HG02798 (cell line): ENCODE results near the gene SNTB2.

Experiments
- ATAC-seq: cut with Tn5 transposase; IDR thresholded peaks from one replicate; pipeline ENCODE4 v1.9.1; 2021; ENCODE audit warnings: mild to moderate bottlenecking; ENCODE audit not compliant: unreplicated experiment, poor library complexity

The SNTB2 gene

DNA sequence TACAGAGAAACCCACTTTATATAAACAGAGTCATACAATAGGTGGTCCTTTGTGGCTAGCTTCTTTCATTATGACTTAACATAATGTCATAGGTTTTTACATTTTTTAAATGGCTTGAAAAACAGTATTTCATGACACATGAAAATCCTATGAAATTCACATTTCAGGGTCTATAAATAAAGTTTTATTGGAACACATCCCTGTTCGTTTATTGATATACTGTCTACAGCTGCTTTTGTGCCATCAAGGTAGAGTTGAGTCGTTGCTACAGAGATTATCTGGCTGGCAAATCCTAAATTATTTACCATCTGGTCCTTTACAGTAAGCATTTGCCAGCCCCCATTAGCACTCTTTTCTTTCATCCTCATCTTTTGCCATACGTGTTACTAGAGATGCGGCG is 126.5 kb downstream of the SNTB2 start:
- no peak for ATAC-seq

DNA sequence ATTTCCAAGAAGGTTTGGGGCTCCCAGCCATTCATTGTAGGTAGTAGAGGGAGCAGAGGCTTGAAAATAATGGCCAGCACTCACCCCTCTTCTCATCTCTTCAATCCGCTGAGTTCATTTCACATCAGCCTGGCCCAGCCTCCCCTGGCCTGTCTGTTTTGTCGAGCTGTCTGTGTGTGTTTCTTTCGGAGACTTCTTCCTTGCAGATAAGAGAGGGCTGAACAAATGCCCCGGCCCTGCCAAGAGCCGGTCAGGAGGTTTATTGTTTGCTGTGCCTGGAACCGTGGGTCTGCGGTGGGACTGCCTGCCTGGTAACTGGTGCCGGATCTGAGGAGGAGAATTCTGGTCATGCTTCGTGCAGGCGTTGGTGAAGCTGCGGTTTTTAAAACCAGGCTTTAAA is 127.6 kb downstream of the SNTB2 start:
- no peak for ATAC-seq

DNA sequence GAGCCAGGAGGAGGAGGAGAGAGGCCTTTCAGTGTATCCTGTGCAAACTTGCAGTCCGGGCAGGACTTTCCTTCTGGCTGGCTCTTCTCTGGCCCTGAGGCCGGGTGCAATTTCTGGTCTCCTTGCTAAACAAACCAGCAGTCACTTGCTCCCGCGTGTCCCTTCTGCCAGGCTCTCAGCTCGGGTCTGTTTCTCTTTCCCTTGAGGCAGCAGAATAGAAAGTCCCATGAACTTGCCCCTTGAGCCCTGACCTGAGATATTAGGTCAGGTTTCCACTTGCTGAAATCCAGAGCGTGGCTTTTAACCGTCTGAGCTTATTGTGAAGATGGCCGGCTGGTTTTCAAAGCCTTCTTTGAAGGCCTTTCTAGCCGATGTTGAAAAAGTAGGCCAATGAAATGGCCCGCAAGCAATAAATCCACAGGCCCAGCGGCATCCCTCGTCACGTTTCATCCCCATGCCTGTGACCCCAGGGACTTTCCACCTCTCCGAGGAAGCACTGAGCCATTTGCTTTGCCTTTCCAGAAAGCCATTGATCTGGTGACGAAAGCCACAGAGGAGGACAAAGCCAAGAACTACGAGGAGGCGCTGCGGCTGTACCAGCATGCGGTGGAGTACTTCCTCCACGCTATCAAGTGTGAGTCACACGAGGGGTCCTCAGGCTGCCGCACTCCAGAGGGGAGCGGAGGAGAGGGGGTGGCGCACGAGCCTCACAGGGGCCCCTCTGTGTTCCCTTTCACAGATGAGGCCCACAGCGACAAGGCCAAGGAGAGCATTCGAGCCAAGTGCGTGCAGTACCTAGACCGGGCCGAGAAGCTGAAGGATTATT is 128.7 kb downstream of the SNTB2 start:
- no peak for ATAC-seq

DNA sequence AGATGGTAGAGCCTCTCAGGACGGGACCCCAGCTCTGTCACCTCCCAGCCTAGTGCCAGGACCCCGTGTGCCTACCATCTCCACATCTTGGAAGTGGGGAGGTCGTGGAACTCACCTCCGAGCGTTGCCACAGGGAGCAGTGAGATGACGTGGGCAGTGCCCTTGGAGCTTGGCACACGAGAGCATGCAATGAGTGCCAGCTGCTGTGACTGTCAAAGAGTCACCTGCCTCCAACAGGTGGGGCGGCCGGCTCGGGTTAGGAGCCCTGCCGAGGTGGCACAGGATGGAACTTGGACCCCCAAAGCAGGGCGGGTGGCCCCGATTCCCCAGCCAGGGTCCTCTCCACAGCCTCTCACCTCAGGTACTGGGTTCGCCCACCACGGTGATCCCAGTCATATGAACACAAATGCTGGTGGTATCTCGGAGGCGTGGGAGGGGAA is 129.7 kb downstream of the SNTB2 start:
- ATAC-seq, result no peak

DNA sequence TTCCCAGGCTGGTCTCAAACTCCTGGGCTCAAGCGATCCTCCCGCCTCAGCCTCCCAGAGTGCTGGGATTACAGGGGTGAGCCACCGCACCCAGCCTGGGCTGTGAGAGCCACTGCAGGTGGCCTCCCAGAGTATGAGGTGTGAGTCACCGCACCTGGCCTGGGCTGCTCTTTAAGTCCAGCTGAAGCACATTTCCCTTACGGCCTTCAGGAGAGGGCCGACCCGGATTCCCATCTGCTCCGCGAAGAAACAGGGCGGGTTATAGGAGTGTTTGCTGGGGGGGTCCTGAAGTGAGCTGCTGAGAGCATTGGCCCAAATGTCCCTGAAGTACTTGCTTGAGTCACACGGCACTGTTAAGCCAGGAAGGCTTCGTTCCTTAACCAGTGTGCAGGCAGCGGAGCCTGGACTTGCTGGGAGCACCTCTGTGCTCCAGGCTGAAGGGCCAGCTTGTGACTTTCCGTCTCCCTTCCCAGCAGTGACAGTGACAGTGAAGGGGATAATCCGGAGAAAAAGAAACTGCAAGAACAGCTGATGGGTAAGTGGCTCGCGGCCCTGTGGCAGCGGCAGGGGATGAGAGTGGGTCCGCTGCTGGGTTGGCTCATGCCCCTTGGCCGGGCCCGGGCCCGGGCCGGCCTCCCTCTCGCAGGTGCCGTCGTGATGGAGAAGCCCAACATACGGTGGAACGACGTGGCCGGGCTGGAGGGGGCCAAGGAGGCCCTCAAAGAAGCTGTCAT is 131.4 kb downstream of the SNTB2 start:
- ATAC-seq, result no peak

DNA sequence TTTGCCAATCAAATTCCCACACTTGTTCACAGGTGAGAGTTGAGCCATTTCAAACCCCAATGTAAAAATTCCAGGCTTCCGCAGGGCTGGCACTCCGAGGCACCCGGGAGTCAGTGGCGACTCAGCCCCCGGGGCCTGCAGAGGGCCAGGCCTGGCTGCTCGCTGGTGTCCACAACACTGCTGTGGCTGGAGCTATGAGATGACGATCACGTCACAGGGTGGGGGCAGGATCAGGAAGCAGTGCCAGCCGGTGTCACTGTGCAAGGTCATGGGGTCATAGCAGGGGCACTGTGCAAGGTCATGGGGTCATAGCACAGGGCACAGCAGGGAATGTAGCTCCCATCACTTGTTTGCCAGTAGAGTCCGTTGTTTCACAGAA is 131.9 kb downstream of the SNTB2 start:
- ATAC-seq, result no peak

DNA sequence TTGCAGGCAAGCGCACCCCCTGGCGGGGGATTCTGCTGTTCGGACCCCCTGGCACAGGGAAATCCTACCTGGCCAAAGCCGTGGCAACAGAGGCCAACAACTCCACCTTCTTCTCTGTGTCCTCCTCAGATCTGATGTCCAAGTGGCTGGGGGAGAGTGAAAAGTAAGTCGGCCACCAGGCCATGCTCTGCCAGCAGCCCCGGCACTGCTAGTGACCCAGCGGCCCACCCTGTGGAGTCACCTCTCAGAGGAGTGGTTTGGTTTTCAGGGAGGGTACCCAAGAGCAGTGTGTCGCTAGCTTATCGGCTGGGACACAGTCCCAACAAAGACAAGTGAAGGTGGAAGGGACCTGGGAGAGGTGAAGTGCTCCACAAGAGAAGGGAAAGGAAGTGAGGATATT is 132.4 kb downstream of the SNTB2 start:
- no peak for ATAC-seq

DNA sequence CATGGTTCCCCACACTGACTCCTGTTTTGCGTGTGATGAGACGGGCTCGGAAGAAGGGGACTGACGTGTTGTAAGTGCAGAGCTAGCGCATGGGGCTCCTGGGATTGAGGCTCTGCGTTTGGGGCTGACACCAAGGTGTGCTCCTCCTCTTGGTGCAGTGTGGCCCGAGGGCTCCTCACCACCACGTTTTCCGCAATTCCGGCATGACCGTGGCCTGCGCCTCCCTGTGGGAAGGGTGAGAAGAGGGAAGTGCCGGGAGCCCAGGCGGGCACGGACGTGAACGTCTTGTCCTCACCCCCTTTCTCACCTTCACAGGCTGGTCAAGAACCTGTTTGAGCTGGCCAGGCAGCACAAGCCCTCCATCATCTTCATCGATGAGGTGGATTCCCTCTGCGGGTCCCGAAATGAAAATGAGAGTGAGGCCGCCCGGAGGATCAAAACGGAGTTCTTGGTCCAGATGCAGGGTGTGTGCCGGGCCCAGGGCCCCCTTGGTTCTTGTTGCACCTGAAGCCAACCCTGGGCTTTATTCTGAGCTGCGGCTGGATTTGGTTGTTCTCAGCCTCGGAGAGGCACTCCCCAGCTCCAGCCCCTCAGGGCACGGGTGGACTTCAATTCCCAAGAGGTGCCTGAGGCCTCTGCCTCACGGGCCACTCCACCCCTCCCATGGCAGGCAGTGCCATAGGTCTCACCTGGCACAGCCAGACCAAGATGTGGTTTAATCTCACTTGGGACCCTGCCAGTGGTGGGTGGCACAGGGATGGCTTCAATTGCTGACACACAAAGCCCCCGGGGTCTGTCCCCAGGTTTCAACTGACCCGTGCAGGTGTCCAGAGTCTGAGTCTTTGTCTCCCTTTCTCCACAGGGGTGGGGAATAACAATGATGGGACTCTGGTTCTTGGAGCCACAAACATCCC is 133.1 kb downstream of the SNTB2 start:
- no peak for ATAC-seq

DNA sequence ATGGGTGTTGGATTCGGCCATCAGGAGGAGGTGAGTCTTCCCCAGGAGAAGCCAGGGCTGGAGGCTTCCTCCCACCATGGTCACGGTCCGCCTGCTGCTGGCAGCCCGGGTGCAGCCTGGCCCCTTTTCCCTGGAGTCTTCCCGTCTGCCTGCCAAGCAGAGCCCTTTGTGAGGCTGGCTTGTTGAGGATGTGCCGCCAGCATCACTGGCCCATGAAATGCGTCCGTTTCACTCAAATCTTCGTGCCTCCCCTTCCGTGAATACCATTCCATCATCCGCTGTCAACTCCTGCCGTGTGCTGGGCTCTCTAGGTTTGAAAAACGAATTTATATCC is 133.7 kb downstream of the SNTB2 start:
- ATAC-seq, result no peak

DNA sequence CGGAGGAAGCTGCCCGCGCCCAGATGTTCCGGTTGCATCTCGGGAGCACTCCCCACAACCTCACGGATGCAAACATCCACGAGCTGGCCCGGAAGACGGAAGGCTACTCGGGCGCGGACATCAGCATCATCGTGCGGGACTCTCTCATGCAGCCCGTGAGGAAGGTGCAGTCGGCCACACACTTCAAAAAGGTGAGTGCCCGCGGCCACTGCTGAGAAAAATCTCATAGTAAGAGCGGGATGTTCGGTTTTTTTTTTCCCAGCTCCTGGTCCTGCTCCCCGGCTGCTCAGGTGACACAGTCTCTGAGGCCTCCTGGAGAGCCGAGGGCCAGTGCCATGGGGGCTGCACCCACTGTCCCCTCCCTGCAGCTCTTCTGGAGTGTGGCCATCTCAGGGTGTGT is 134.1 kb downstream of the SNTB2 start:
- ATAC-seq, result no peak

DNA sequence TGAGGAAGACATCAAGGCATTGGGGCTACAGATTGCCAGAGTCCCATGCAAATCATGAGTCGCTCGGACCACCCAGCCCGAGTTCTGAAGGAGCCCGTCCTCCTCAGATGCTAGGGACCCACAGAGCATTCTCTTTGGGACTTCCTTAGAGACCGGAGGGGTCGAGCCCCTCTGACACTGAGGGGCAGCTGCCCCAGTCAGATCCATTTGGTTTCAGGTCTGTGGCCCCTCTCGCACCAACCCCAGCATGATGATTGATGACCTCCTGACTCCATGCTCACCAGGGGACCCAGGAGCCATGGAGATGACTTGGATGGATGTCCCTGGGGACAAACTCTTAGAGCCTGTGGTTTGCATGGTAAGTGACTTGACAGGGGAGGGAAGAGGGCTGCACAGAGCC is 135.4 kb downstream of the SNTB2 start:
- no peak for ATAC-seq

DNA sequence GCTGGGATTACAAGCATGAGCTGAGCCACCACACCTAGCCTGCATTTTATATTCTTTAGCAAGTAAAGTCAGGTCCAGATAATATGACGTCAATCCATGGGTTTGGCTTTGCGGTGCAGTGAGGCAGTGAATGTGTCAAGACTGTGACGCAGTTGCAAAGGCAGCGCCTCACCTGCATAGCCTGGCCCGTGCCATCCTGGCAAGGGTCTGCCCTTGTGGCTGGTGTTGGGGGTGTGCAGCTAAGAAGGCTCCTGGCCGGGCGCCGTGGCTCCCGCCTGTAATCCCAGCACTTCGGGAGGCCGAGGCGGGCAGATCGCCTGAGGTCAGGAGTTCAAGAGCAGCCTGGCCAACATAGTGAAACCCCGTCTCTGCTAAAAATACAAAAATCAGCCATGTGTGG is 136.5 kb downstream of the SNTB2 start:
- ATAC-seq, result no peak

DNA sequence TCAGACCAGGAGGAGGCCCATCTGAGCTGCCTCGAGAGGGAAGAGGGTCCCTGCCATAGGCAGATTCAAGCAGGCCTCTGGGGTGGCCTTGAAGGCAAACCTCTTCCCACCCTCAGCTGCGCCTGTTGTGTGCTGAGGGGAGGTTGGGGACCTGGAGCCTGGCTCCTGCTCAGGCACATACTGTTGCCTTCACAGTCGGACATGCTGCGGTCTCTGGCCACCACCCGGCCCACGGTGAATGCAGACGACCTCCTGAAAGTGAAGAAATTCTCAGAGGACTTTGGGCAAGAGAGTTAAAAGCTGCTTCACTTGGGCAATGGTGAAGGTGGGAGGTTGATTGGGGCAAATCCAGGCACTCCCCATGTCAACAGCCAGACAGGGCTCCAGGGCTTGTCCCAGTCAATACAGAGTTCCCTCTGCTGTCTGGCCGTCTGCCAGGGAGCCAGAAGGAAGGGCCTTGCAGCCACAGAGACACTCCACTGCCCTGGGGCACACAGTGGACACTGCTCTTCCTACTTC is 137.1 kb downstream of the SNTB2 start:
- no peak for ATAC-seq

DNA sequence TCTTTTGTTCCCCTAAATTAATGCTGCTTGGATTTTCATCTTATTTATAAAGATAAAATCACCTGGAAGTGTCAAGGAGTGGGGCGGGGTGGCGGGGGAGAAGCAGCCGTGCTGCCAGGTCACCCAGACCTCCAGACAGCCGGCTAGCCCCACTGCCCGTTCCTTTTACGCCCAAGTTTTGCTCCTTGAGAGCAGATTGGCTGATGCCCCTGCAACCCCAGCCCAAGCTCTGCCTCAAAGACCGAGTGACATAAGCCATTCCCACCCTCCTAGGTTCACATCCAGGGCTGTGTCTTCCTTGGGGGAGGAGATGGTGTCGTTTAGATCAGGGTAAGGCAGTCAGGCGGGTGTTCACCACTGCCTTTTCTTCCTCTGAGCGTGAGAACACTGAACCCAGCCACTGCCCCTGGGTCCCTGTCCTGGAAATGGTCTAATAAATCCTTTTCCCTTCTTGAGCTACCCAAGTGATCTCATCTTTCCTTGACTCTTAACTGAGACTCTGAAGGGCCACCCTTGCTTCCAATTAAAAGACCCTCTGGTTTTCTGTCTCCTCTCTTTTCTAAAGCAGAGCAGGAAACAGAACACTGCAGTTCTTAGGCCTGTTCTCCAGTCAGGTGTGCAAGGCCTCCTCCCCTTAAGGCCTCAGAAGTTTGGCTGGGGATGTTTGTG is 137.8 kb downstream of the SNTB2 start:
- ATAC-seq, result no peak

DNA sequence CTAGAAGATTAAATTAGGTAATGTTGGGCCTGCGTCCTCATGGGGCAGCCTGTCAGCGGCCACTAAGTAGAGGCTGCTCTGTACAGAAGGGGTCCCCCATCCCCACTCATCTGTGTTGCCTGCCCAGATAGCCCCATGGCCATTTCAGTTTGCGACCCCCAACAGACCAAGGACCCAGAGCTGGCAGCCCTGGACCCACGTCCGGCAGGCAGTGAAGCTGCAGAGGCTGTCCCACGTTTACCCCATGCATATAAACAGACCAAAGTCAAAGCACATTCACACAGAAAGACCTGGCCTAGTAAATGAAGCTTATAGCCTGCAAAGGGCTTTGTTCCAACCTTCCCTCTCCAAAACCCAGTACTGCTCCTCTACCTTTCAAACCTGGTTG is 138.8 kb downstream of the SNTB2 start:
- ATAC-seq, result no peak

DNA sequence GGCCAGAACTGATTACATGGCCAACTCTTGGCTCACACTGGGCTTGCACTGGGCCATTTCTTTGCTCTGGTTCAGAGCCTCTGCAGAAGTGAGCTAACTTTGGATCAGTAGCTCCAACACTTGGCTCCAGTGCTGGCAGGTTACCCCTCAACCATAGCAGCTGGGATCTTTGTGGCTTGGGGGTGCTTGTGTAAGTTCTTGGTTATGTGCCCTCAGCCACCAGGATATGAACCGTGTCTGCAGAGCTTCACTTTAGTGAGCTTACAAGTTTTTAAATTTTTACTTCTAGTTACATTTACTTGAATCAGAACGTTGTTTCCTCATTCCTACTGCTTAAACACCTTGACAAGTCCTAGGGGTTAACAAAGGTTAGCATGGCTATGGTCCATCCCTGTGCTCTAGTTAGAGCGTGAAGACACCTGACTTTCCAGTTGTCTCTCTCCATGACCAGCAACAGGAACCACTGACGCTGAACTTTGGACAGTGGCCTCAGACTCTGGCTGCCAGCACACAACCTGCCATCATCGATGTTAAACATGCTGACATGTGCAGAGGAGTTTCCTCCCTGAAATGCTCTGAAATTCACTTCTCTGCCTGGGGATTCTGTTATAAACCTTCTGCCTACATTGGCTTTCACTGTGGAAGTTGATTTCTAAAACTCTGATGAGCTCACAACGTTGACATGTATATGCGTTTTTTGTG is 139.4 kb downstream of the SNTB2 start:
- ATAC-seq, result no peak

DNA sequence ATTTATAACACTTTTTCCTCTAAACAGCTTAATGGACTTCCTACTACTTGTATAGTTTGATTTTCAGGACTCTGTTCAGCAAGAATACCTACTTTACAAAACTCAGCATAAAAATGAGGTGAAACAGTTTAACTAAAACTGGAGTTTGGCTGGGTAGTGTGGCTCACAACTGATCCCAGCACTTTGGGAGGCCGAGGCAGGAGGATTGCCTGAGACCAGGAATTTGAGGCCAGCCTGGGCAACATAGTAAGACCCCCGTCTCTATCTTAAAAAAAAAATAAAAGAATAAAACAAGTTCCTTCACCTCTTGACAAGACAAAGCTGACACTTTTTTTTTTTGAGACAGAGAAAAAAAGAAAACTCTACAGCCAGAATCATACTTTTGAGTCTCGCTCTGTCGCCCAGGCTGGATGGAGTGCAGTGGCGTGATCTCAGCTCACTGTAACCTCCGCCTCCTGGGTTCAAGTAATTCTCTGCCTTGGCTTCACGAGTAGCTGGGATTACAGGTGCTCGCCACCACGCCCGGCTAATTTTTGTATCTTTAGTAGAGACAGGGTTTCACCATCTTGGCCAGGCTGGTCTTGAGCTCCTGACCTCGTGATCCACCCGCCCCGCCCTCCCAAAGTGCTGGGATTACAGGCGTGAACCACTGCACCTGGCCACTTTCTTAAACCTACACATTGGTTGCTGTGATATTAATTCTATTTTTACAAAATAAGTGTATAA is 140.8 kb downstream of the SNTB2 start:
- ATAC-seq, result no peak

DNA sequence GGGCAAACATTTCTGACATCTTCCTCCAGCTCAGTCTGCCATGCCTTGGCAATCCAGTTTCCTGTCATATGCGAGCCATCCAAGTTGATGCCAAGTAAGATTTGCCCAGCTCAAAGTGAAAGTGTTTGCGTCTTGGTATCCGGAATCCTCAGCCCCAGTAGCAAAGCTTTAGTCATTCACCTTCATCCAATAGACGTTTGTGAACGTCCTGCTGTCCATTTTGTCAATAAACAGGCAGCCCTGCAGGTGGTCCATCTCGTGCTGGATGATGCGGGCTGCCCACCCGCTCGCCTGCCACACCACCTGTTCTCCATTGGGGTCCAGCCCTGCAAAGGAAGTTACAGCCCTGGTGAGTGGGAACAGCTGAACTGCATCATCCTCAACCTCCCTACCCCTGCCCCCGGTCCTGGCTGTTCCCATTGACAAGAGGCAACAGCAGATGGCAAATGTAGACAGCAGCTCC is 141.9 kb downstream of the SNTB2 start:
- no peak for ATAC-seq
